Measurements from ENCODE around the gene GFOD1.

GRCh38 chr6:13455552-13455966, 31.8 kb downstream of the GFOD1 start:
- TF ChIP-seq ZNF8 (CRISPR knock-in tag; IDR thresholded peaks at IDR 0.05) = no peak
- no peak for TF ChIP-seq PATZ1 (CRISPR knock-in tag; IDR thresholded peaks at IDR 0.05; ENCODE audit: borderline replicate concordance)
- TF ChIP-seq RARB (CRISPR knock-in tag; IDR thresholded peaks at IDR 0.05) = no peak
- TF ChIP-seq ZNF565 (CRISPR knock-in tag; conservative IDR thresholded peaks at IDR 0.05; ENCODE audit: low read depth) = no peak
- no peak for TF ChIP-seq TSHZ2 (CRISPR knock-in tag; IDR thresholded peaks at IDR 0.05)
- TF ChIP-seq ZFP3 (CRISPR knock-in tag; IDR thresholded peaks at IDR 0.05) = no peak
- no peak for TF ChIP-seq ISL1 (CRISPR knock-in tag; IDR thresholded peaks at IDR 0.05)
- TF ChIP-seq ARNTL (CRISPR knock-in tag; IDR thresholded peaks at IDR 0.05; ENCODE audit: borderline replicate concordance, low read depth) = no peak
- TF ChIP-seq TCF4 (CRISPR knock-in tag; IDR thresholded peaks at IDR 0.05; ENCODE audit: borderline replicate concordance) = no peak
- TF ChIP-seq BACH2 (CRISPR knock-in tag; IDR thresholded peaks at IDR 0.05; ENCODE audit: borderline replicate concordance) = no peak

All from SK-N-SH treated with all-trans-retinoic acid at 6 μM for 48 hours (cell line).